SU-DHL-6 (cell line): ENCODE measurements around the gene NQO2.

Experiments used
- CTCF ChIP-seq: fragments of 200-600 bp; sonication (generic); IDR thresholded peaks from one replicate; pipeline ENCODE4 v1.5.1; 2017; ENCODE audit warnings: antibody characterized with exemption, mild to moderate bottlenecking, low read length, moderate library complexity; ENCODE audit not compliant: insufficient read depth, poor library complexity, severe bottlenecking
- EZH2phosphoT487 ChIP-seq: fragments of 200-600 bp; sonication (generic), shearing (Covaris generic); conservative IDR thresholded peaks from 2 replicates; pipeline ENCODE4 v1.6.1; 2018; ENCODE audit warnings: mild to moderate bottlenecking, antibody characterized with exemption, low read length, moderate library complexity, mixed read lengths

GRCh38 chr6:2978923-2979322 lies 20.8 kb upstream of the NQO2 start:
- no peak for TF ChIP-seq CTCF
- TF ChIP-seq EZH2phosphoT487: no peak
